GM19099 (cell line): ENCODE results near the gene THEM4.

Source experiments
- POLR2A ChIP-seq: IDR thresholded peaks from 3 replicates; pipeline ENCODE4 v1.6.1; 2011; ENCODE audit warnings: low read depth; ENCODE audit not compliant: insufficient read length; ENCODE audit errors: extremely low read depth

Gene THEM4

GRCh38 chr1:151875419-151876097, 33.8 kb downstream of the THEM4 start:
- TF ChIP-seq POLR2A: no peak

DNA sequence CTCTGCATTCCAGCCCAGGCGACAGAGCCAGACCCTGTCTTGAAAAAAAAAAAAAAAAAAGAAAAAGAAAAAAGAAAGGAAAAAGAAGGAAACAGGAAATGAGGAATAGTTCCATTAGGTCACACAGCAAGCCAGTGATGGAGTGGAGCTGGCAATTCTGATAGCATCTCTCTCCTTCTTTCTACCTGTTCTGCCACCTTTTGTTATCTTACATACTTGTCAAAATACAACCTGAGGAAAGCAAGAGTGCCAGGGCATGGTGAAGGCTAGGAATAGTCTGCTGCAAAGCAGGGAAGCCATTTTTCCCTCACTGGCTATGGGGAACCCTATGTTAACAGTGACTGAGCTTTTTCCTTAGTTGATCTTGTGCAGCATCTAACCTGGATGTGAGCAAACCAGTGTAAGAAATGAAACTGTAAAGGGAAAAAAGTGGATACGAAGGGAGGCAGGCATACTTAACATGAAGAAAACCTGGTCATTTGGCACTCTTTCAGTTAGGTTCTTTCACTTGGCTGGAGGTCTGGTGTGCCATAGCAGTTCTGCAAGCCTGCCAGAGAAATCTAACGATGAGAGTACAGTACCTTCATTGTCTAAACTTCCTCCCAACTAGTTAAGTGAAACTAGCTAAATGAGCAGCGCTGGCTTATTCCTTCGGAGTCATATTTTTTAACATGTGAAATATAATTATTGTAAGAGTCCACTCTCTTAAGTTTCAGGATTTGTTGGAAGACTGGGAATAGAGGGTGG, 37.9 kb downstream of the THEM4 start:
- TF ChIP-seq POLR2A: no peak

DNA sequence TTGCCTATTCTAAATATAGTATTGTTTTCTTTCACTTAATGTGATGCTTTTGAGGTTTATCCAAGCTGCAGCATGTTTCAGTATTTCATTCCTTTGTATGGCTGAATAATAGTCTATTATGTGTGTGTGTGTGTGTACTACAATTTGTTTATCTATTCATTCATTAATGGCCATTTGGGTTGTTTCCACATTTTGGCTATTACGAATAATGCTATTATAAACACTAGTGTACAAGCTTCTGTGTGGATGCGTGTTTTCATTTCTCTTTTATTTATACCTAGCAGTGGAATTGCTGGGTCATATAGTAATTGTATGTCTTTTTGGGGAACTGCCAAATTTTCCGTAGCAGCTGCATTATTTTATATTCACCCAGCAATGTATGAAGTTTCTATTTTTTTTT, 40.8 kb downstream of the THEM4 start:
- TF ChIP-seq POLR2A: no peak

DNA sequence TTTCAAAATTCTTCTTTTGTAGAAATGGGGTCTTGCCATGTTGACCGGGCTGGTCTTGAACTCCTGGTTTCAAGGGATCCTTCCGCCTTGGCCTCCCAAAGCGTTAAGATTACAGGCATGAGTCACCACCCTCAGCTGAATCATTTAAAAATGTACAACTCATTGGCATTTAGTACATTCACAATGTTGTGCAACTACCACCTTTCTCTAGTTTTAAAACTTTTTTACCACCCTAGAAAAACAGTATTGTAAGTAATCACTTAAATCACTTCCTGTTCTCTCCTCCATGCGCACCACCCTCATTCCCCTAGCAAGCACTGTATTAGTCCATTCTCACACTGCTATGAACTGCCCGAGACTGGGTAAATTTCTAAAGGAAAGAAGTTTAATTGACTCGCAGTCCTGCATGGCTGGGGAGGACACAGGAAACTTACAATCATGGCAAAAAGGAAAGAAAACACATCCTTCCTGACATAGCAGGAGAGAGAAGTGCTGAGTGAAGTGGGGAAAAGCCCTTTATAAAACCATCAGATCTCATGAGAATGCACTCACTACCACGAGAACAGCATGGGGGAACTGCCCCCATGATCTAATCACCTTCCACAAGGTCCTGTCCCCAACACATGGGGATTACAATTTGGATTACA, 41.4 kb downstream of the THEM4 start:
- no peak for TF ChIP-seq POLR2A

- TF ChIP-seq POLR2A: no peak
Observed at GRCh38 chr1:151867321-151867720, 42.0 kb downstream of the THEM4 start.

DNA sequence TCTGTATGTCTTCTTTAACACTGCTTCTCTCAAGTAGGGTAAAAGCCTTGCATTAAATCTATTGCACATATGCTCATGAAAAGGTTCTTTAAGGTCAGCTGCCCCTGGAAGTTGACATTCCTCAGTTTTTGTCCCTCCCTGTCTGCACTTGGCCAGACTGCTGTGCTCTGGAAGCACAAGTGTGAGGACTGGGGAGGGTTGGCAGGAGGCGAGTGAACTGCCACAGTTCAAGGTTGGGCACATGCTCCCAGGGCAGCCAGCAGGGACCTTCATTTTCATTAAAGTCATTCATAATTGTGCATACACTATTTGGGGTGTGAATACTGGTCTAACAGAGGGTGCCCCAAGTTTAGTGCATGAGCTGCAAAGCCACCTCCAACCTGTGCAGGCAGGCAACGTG, 44.9 kb downstream of the THEM4 start:
- no peak for TF ChIP-seq POLR2A

- no peak for TF ChIP-seq POLR2A
Observed at GRCh38 chr1:151862604-151863003, 46.7 kb downstream of the THEM4 start.

- TF ChIP-seq POLR2A: no peak
Observed at GRCh38 chr1:151860504-151861187, 48.7 kb downstream of the THEM4 start.

DNA sequence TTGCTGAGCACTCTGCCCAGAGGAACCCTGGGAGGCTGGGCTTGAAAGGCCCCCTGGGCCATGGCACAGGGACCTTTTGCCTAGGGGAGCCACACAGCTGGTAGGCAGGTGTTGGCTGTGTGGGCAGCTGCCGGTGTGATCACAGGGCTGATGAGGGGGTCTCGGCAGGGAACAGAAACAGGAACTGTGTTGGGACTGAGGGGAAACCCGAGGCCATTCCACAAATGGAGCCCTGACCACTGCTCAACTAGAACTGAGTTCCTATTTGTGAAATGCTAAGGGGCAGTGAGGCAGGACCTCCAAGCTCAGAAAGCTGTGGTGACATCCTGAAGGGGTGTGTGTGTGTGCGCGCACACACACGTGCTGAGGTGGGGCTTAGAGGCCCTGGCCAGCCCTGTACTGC, 49.4 kb downstream of the THEM4 start:
- TF ChIP-seq POLR2A: no peak

DNA sequence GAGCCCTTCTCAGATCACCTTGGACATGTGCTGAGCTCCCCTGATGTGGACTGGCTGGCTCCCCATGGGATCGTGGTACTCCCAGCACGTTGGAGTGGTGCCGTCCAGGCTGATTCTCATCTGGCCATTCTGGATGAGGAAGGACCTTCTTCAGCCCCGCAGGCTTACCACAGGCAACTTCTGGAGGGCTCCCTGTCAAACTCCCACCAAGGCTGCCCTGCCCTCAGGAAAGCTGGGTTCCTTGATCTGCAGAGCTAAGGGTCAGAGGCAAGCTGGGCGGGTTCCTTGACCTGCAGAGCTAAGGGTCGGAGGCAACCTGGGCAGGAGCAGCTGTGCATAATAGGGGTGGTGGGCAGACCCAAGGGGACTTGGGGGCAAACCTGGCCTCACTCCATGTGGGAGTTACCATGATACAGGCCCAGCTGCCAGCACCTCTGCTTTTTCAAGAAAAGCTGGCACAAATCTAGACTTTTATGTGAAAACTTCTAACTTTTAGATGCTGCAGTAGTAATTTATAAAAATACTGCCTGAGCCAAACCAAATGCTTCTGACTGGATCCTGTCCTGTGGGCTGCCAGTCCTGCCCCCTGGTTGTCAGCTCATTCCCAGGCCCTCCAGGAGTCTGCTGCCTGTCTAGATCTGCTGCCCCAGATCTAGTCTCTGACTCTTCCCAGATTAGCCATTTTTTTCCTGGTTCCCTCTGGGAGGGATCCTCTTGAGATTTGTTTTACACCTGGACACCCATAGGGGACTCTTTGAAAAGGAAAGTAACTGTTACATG, 50.2 kb downstream of the THEM4 start:
- TF ChIP-seq POLR2A: no peak

DNA sequence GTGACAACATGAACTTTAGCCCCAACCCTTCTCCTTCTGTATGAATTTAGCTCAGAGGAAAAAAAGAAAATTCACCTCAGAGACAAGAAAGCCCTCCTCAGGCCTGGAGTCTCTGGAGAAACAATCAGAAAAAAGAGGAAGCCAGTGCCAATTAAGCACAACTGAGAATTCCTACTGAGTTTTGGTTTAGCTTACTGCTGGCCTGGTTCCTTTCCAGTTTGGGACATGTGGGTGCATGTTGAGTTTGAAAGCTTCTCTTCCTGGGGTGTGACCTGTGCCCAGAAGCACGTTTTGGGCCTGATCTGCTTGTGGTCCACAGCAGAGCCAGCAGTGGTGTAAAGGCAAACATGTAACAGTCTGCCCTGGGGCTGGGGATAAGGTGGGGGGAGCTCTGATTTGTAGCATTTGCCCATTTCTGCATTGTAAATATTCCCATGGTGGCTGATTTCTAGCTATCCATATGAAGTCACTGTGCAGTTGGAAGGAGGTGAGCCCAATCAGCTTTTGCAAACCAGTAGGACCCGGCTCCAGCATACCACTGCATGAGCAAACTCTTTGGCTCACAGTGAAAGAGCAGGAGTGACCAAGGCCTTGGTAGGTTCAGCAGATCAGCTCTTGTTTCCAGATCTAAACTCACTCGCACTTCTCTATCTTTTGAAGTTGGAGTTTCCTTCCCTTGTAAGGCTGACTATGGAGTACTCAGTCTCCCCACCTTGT, 51.1 kb downstream of the THEM4 start:
- no peak for TF ChIP-seq POLR2A

GRCh38 chr1:151855933-151856332, 53.4 kb downstream of the THEM4 start:
- no peak for TF ChIP-seq POLR2A

GRCh38 chr1:151854658-151855057, 54.7 kb downstream of the THEM4 start:
- no peak for TF ChIP-seq POLR2A

DNA sequence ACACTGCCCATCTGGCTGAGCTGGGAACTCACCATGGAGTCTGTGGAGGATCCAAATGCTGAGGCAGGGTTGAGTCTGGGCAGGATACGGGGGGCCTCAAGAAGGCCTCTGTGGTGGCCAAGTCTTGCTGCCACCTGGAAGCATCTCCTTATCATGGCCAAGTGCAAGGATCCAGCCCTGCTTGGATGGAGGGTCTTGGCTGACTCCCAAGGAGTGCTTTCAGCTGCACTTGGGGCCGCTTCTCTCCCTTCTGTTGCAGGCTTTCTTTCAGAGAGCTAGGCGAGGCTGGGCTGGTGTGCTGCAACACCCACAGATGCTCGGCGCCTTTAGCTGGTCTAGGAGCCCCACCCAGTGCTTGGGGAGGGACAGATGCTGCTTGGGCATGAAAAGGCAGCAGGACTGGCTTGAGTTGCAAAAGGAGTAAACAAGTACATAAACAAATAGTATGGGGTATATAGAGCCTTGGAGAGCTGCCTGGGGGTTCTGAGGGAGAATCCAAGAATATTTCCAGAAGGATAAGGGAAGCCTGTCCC, 55.8 kb downstream of the THEM4 start, which contains the start of gene THEM5:
THEM5 (minus strand) TSS at position 302 of the 533 bp plus-strand sequence; CDS start at position 155, 147 bp downstream.
- no peak for TF ChIP-seq POLR2A
